HG02763 (cell line): Measurements from ENCODE around the gene CCDC57.
"Not testable (repeated sequence)": the region's sequence is repeated elsewhere in the genome, so short reads cannot be mapped to it uniquely, and the experiment has no call there.

Experiments used
- ATAC-seq: cut with Tn5 transposase; IDR thresholded peaks from one replicate; pipeline ENCODE4 v1.9.1; 2021; ENCODE audit warnings: mild to moderate bottlenecking, moderate library complexity; ENCODE audit not compliant: unreplicated experiment

The CCDC57 gene

GRCh38 chr17:82225368-82226029, 12.9 kb upstream of the CCDC57 start:
- no peak for ATAC-seq

GRCh38 chr17:82224666-82225065, 12.0 kb upstream of the CCDC57 start:
- ATAC-seq = no peak

GRCh38 chr17:82223517-82223916, 10.9 kb upstream of the CCDC57 start:
- no peak for ATAC-seq

- ATAC-seq = no peak
Observed at GRCh38 chr17:82222816-82223215, 10.2 kb upstream of the CCDC57 start.

- ATAC-seq = no peak
Observed at GRCh38 chr17:82221341-82221902, 8.8 kb upstream of the CCDC57 start.

- ATAC-seq = no peak
Observed at GRCh38 chr17:82219753-82220709, 7.4 kb upstream of the CCDC57 start.

- no peak for ATAC-seq
Observed at GRCh38 chr17:82219083-82219482, 6.4 kb upstream of the CCDC57 start.

- no peak for ATAC-seq
Observed at GRCh38 chr17:82218349-82219075, 5.9 kb upstream of the CCDC57 start.

- ATAC-seq = no peak
Observed at GRCh38 chr17:82217530-82218204, 5.0 kb upstream of the CCDC57 start.

GRCh38 chr17:82217120-82217529, 4.5 kb upstream of the CCDC57 start:
- no peak for ATAC-seq

GRCh38 chr17:82216301-82217119, 3.9 kb upstream of the CCDC57 start:
- ATAC-seq = no peak

GRCh38 chr17:82215972-82216300, 3.3 kb upstream of the CCDC57 start:
- ATAC-seq = no peak

GRCh38 chr17:82215095-82215971, 2.7 kb upstream of the CCDC57 start:
- no peak for ATAC-seq

- no peak for ATAC-seq
Observed at GRCh38 chr17:82214012-82214628, 1.5 kb upstream of the CCDC57 start.

- ATAC-seq = no peak
Observed at GRCh38 chr17:82213251-82214011, 789 bp upstream of the CCDC57 start.

- not testable (repeated sequence) for ATAC-seq
Observed at GRCh38 chr17:82210655-82211054, 2.0 kb downstream of the CCDC57 start.

GRCh38 chr17:82205720-82206508, 6.7 kb downstream of the CCDC57 start:
- ATAC-seq = no peak
